SK-N-SH (cell line): ENCODE results near the gene SCYGR3.

Source experiments
- CTCF ChIP-seq: fragments of 200-600 bp; sonication (generic); IDR thresholded peaks from 2 replicates; pipeline ENCODE4 v1.6.1; 2017; ENCODE audit warnings: antibody characterized with exemption, mild to moderate bottlenecking, moderate library complexity
- EP300 ChIP-seq, 2 experiments: IDR thresholded peaks; 2 replicates each; pipeline versions ENCODE4 v1.4.0 to v1.6.1; 2012; ENCODE audit warnings: borderline replicate concordance in 1 of 2, low read depth in 1 of 2, low read length in 1 of 2
- FOSL2 ChIP-seq: IDR thresholded peaks from 2 replicates; pipeline ENCODE4 v1.4.0; 2012; ENCODE audit warnings: low read depth, mild to moderate bottlenecking, moderate library complexity, borderline replicate concordance
- FOXJ3 ChIP-seq: sonication (generic); formaldehyde crosslinking; IDR thresholded peaks from 2 replicates; pipeline ENCODE4 v1.5.1; 2020; ENCODE audit warnings: mild to moderate bottlenecking, missing genetic modification reagents
- GATA2 ChIP-seq: sonication (generic); formaldehyde crosslinking; IDR thresholded peaks from 2 replicates; pipeline ENCODE4 v1.5.0; 2020; ENCODE audit warnings: mild to moderate bottlenecking, missing genetic modification reagents
- NFIC ChIP-seq: IDR thresholded peaks from 2 replicates; pipeline ENCODE4 v1.4.0; 2012; ENCODE audit warnings: borderline replicate concordance
- POLR2AphosphoS5 ChIP-seq: IDR thresholded peaks from 2 replicates; pipeline ENCODE4 v1.6.1; 2012; ENCODE audit warnings: low read depth, low read length
- REST ChIP-seq: IDR thresholded peaks from 2 replicates; pipeline ENCODE4 v1.6.1; 2012; ENCODE audit warnings: mild to moderate bottlenecking, low read depth, low read length, moderate library complexity
- SIN3A ChIP-seq: IDR thresholded peaks from 2 replicates; pipeline ENCODE4 v1.6.1; 2012; ENCODE audit warnings: low read depth, mild to moderate bottlenecking, low read length, moderate library complexity, borderline replicate concordance
- SMC3 ChIP-seq: IDR thresholded peaks from 2 replicates; pipeline ENCODE4 v1.6.1; 2012; ENCODE audit warnings: low read depth, low read length, improper control_type of control experiment
- TAF1 ChIP-seq: IDR thresholded peaks from 2 replicates; pipeline ENCODE4 v1.6.1; 2012; ENCODE audit warnings: low read depth, mild to moderate bottlenecking, low read length, moderate library complexity, borderline replicate concordance
- TEAD4 ChIP-seq: IDR thresholded peaks from 2 replicates; pipeline ENCODE4 v1.4.0; 2012; ENCODE audit warnings: mild to moderate bottlenecking, borderline replicate concordance; ENCODE audit not compliant: insufficient read depth
- USF2 ChIP-seq: fragments of 150-350 bp; IDR thresholded peaks from 2 replicates; pipeline ENCODE4 v1.6.1; 2017; ENCODE audit warnings: antibody characterized with exemption, low read length, low read depth, borderline replicate concordance

- TF ChIP-seq CTCF = no peak
- TF ChIP-seq SMC3 = no peak
- TF ChIP-seq POLR2AphosphoS5 = no peak
- TF ChIP-seq USF2 = no peak
- no peak for TF ChIP-seq TAF1
- TF ChIP-seq FOSL2 = no peak
- no peak for TF ChIP-seq REST
- TF ChIP-seq EP300 (IDR thresholded peaks at IDR 0.05; ENCODE audit: borderline replicate concordance in 1 of 2, low read depth in 1 of 2, low read length in 1 of 2) = no peak
- no peak for TF ChIP-seq GATA2
- TF ChIP-seq SIN3A = no peak
- TF ChIP-seq NFIC = no peak
- no peak for TF ChIP-seq TEAD4
- no peak for TF ChIP-seq FOXJ3 (CRISPR knock-in tag)
These were observed 37.8 kb downstream of the SCYGR3 start for GRCh38 chr2:227576812-227577211.
